Spleen (tissue), 11 donors: ENCODE data around the gene PPM1H. TPM values are rescaled to one million over a fixed set of nuclear protein-coding genes. Genes with fewer than 3 reads are reported as not detected.

Experiments
- DNase-seq: peaks from one replicate; pipeline ENCODE4 v3.0.0-alpha.2; 2020
- H3K27ac ChIP-seq, 8 donors: fragments of 200-600 bp; sonication (generic) in 7 of 8; 1 replicate in 4 of 8; 2 replicates in 4 of 8; pipeline versions ENCODE4 v1.5.0 to v1.8.0; 2016 to 2021; ENCODE audit warnings: inconsistent platforms in 4 of 8, mild to moderate bottlenecking in 4 of 8, moderate library complexity in 1 of 8
- H3K27me3 ChIP-seq, 7 donors: fragments of 200-600 bp; sonication (generic) in 6 of 7; replicated peaks in 1 of 7; 1 replicate in 4 of 7; 2 replicates in 3 of 7; pipeline versions ENCODE4 v1.5.0 to v1.8.0; 2016 to 2021; ENCODE audit warnings: inconsistent platforms in 3 of 7, mild to moderate bottlenecking in 1 of 7
- H3K36me3 ChIP-seq, 6 donors: fragments of 200-600 bp; sonication (generic) in 5 of 6; 1 replicate in 4 of 6; 2 replicates in 2 of 6; pipeline versions ENCODE4 v1.5.0 to v1.8.0; 2016 to 2021; ENCODE audit warnings: inconsistent platforms in 2 of 6
- H3K4me1 ChIP-seq, 6 donors: fragments of 200-600 bp; sonication (generic) in 5 of 6; 1 replicate in 3 of 6; 2 replicates in 3 of 6; pipeline versions ENCODE4 v1.5.0 to v1.8.0; 2016 to 2021; ENCODE audit warnings: inconsistent platforms in 3 of 6
- H3K4me3 ChIP-seq, 8 donors: fragments of 200-600 bp; sonication (generic) in 7 of 8; 1 replicate in 4 of 8; 2 replicates in 4 of 8; pipeline versions ENCODE4 v1.5.0 to v1.8.0; 2016 to 2021; ENCODE audit warnings: inconsistent platforms in 4 of 8, mild to moderate bottlenecking in 4 of 8, moderate library complexity in 2 of 8
- H3K9me3 ChIP-seq, 8 donors: fragments of 200-600 bp; sonication (generic) in 7 of 8; 1 replicate in 4 of 8; 2 replicates in 4 of 8; pipeline versions ENCODE4 v1.5.0 to v1.8.0; 2016 to 2021; ENCODE audit warnings: inconsistent platforms in 4 of 8
- POLR2A ChIP-seq, 3 donors: fragments of 450-650 bp; IDR thresholded peaks; one replicate each; pipeline ENCODE4 v1.5.1; 2017; ENCODE audit warnings: antibody characterized with exemption in 3 of 3, mild to moderate bottlenecking in 1 of 3
- POLR2AphosphoS5 ChIP-seq, 3 donors: sonication (generic); formaldehyde crosslinking; IDR thresholded peaks; one replicate each; pipeline ENCODE4 v1.5.1; 2017; ENCODE audit warnings: antibody characterized with exemption in 3 of 3
- WGBS, 5 donors: extraction: QIAGEN DNeasy Blood & Tissue Kit in 3 of 5; methylation state at CpG; one replicate each; pipeline versions ENCODE4 v1.1.5 to v1.1.7; 2013 to 2018; 5-methylcytosine and 5-hydroxymethylcytosine counted together
- intact Hi-C: fragments of 100-400 bp; cut with DNase I; formaldehyde crosslinking; loops from one replicate; pipeline ENCODE4 v1.15.0; 2023; ENCODE audit warnings: low total_unique reads
- polyA plus RNA-seq, 3 donors: library from polyadenylated mRNA; stranded (reverse); fragments of 200-250 nt; gene quantifications; one replicate each; pipeline ENCODE4 v1.2.1, GENCODE V29; 2013
- total RNA-seq, 7 donors: library from RNA; depleted of rRNA in 3 of 7; stranded (reverse); fragments of >200 nt in 3 of 7; fragmentation: NEBNext Ultra II Directional in 4 of 7; extraction: Animal tissue kit (Norgen Biotek cat#: 25700) in 4 of 7; gene quantifications; one replicate each; pipeline versions ENCODE4 v1.1.0 to v1.2.1, GENCODE V29; 2016 to 2021
- TF ChIP-seq, protein P1 (sequence below), 11 experiments: fragments of 200-600 bp in 7 of 11; fragments of 450-650 bp in 4 of 11; sonication (generic) in 4 of 11; IDR thresholded peaks in 8 of 11; conservative IDR thresholded peaks in 3 of 11; 1 replicate in 7 of 11; 2 replicates in 4 of 11; pipeline versions ENCODE4 v1.4.0 to v1.8.0; 2016 to 2021; ENCODE audit warnings: antibody characterized with exemption in 11 of 11, inconsistent platforms in 4 of 11, mild to moderate bottlenecking in 1 of 11
- donor health status: healthy with polysubstance abuse.
- donor health status: DM: no; HTN: no; CAD: no; lungs with moderate emphysema.
- donor health status: DM: no; HTN: no; CAD: no.
- donor health status: Bipolar disorder and iron deficiency.
- donor health status: healthy.
- donor health status: DM: no; HTN: no; CAD: no.
- donor health status: DM: yes; HTN: yes; CAD: no.

The PPM1H gene
- total and polyA plus RNA-seq, 10 donors = 0.17 to 3.9 (median 1.9) TPM

DNA sequence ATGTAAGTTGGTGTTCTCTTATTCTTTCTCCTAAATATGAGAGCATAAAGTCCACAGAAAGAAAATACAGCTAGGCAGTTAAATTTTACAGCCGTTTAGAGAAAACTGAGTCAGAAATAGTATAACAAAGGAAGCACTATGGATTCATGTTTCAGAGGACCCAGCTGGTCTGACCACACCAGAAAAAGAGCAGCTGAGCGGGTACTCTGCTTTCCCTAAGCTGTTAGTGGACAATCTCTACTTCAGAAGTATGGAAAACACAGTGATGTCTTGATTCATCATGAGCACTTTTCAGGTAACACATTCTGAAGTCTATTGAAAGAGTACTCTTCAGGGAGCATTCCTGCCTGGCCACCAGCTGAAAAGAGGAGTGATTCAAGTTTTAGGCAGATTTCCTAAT, 12.4 kb downstream of the PPM1H start:
- no peak for DNase-seq
- TF ChIP-seq, protein P1, sequence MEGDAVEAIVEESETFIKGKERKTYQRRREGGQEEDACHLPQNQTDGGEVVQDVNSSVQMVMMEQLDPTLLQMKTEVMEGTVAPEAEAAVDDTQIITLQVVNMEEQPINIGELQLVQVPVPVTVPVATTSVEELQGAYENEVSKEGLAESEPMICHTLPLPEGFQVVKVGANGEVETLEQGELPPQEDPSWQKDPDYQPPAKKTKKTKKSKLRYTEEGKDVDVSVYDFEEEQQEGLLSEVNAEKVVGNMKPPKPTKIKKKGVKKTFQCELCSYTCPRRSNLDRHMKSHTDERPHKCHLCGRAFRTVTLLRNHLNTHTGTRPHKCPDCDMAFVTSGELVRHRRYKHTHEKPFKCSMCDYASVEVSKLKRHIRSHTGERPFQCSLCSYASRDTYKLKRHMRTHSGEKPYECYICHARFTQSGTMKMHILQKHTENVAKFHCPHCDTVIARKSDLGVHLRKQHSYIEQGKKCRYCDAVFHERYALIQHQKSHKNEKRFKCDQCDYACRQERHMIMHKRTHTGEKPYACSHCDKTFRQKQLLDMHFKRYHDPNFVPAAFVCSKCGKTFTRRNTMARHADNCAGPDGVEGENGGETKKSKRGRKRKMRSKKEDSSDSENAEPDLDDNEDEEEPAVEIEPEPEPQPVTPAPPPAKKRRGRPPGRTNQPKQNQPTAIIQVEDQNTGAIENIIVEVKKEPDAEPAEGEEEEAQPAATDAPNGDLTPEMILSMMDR (IDR thresholded peaks at IDR 0.05 in 8 of 11, conservative IDR thresholded peaks at IDR 0.05 in 3 of 11) = no peak
- TF ChIP-seq POLR2A (IDR thresholded peaks at IDR 0.05) = no peak
- no peak for TF ChIP-seq POLR2AphosphoS5 (IDR thresholded peaks at IDR 0.05)

DNA sequence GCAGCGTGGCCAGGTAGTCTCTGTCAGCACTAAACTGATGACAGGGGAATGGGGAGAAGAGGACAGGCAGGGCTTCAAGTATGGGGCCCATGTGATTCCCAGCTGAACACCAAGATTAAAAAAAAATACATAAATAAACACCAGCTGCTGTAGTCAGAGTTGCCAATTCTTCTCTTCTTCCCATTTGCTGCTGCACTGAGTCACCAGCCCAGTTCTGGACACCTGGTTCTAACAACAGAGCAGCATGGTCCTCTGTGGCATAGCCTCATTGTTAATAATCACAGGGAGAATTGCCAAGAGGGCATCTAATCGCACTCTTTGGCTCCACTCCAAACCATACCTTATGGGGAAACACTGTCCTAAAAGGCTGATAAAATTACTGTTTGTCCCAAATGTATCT, 15.1 kb downstream of the PPM1H start:
- no peaks in the 10 kb centered on the region for H3K36me3 ChIP-seq
- whole genome bisulfite sequencing, 5 donors = 36 to 66% (median 41%) methylated on average over 2 of the region's 2 CpGs
- intact Hi-C loops = no loop called here
- H3K27me3 ChIP-seq = no peaks in the 10 kb centered on the region
- H3K4me3 ChIP-seq = no peak overlapping the region
- H3K9me3 ChIP-seq = no peaks in the 10 kb centered on the region
- no peaks in the 10 kb centered on the region for H3K4me1 ChIP-seq
- no peak for TF ChIP-seq POLR2AphosphoS5 (IDR thresholded peaks at IDR 0.05)
- TF ChIP-seq, protein P1 (IDR thresholded peaks at IDR 0.05 in 8 of 11, conservative IDR thresholded peaks at IDR 0.05 in 3 of 11) = no peak
- TF ChIP-seq POLR2A (IDR thresholded peaks at IDR 0.05) = no peak
- DNase-seq = no peak
- no peak overlapping the region for H3K27ac ChIP-seq

More for the DNA sequence above, 12.4 kb downstream of the PPM1H start:
- no peaks in the 10 kb centered on the region for H3K9me3 ChIP-seq
- H3K36me3 ChIP-seq = no peaks in the 10 kb centered on the region
- intact Hi-C loops = no loop called here
- no peaks in the 10 kb centered on the region for H3K27me3 ChIP-seq
- no peak overlapping the region for H3K27ac ChIP-seq
- no peaks in the 10 kb centered on the region for H3K4me1 ChIP-seq
- H3K4me3 ChIP-seq = no peak overlapping the region
- WGBS, 5 donors = 86 to 91% (median 88%) methylated on average over 2 of the region's 2 CpGs

DNA sequence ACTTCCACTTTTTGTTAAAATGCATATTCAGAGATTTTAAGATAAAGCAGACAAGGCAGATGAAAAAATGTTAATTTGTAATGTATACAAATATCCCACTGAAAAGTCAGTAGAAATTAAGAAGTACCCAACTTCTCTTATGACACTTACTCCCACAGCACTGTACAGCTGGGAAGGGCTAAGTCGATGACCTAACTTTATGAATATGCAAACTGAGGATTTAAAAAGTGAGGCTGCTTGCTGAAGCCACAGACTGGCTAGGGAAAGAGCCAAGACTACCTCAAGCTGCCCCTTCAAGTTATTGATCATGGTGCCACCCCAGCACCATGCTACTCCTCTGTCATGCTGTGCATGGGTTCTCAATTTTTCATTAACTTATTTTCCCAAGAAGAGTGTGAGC, 17.0 kb downstream of the PPM1H start:
- Histone ChIP-seq H3K27me3 (no peaks in the 10 kb centered on the region), H3K36me3 (no peaks in the 10 kb centered on the region), H3K4me1 (peaks cover 0 to 8% (median 0%) of the 10 kb centered on the region in 6 donors), H3K4me3 (no peak overlapping the region), H3K27ac (no peak overlapping the region), H3K9me3 (no peaks in the 10 kb centered on the region)
- TF ChIP-seq, protein P1 (IDR thresholded peaks at IDR 0.05 in 8 of 11, conservative IDR thresholded peaks at IDR 0.05 in 3 of 11) = no peak
- no peak for TF ChIP-seq POLR2A (IDR thresholded peaks at IDR 0.05)
- TF ChIP-seq POLR2AphosphoS5 (IDR thresholded peaks at IDR 0.05) = no peak
- intact Hi-C loops = no loop called here
- DNase-seq = no peak
- 26 to 54% (median 44%) methylated on average over 1 of the region's 1 CpG for WGBS, 5 donors

DNA sequence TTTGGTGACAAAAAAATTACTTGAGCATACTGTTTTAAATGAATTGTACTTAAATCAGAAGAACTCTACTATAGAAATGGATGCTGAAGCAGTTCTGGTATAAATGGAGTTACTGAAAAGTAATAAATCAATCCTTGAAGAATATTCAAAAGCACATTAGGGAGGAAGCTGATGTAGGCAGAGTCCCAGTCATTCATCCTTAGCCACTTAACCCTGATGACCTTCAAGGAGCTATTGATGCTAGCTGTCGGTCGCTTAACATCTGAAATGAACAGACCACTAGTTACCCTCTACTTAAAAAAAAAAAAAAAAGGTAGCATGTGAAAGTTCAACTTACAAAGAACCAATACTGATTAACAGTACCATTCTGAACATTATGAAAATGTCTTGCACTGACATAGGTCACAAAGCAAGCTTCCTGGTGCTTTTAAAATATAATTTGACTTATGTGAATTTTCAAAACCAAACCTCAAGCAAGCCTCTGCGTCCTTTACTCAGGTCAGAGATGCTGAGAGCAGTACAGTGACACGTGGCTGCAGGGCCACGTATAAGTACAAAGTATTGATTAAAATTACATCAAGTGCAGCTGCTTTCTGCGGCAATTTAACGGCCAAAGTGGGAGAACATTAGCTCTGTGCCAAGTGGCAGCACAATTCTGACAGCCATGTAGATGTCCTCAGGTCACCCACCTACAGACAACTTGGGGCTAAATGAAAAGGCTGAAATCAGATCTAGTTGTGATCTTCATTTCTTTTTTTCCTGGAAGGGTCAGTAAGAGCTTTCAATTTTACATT, 18.1 kb downstream of the PPM1H start:
- Histone ChIP-seq H3K4me1 (peaks cover 0 to 8% (median 0%) of the 10 kb centered on the region in 6 donors), H3K9me3 (no peaks in the 10 kb centered on the region), H3K27ac (no peak overlapping the region), H3K4me3 (no peak overlapping the region), H3K36me3 (no peaks in the 10 kb centered on the region), H3K27me3 (no peaks in the 10 kb centered on the region)
- intact Hi-C loops = no loop called here
- 56 to 77% (median 71%) methylated on average over 7 of the region's 7 CpGs for WGBS, 5 donors
- DNase-seq = no peak
- TF ChIP-seq POLR2AphosphoS5 (IDR thresholded peaks at IDR 0.05) = no peak
